ENCODE measurements around the gene TSPAN13.

Gene TSPAN13

DNA sequence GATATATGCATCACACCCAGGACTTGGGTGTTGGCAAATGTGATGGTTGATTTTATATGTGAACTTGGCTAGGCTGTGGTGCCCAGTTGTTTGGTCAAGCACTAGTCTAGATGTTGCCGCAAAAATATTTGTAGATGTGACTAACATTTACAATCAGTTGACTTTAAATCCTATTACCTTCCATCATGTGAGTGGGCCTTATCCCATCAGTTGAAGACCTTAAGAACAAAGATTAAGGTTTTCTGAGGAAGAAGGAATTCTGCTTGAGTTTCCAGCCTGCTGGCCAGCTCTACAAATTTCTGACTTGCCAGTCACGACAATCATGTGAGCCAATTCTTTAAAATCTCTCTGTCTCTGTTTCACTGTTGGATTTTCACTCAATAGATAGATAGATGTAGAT is 20.3 kb downstream of the TSPAN13 start:
- no peak overlapping the region for H3K4me3 ChIP-seq (ENCODE audit: low read depth, low read length)

DNA sequence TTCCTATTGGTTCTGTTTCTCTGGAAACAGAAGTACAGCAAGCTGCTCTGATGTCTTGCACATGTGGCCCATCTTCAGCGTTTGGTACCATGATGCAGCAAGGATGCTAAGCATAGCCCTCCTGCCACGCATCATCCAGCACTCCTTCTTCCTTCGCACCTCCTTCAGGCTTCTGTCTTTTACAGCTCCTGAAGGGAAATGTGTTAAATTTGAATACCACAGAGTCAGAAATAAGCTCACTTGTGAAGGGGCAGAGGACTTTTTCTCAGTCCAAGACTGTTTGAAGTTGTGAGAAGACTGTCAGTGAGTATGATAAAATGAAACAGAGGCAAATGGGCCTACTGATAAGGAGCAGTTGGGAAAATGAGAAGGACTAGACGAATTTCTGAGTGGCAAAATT is 20.7 kb downstream of the TSPAN13 start:
- no peak overlapping the region for H3K4me3 ChIP-seq (ENCODE audit: low read depth, low read length)

DNA sequence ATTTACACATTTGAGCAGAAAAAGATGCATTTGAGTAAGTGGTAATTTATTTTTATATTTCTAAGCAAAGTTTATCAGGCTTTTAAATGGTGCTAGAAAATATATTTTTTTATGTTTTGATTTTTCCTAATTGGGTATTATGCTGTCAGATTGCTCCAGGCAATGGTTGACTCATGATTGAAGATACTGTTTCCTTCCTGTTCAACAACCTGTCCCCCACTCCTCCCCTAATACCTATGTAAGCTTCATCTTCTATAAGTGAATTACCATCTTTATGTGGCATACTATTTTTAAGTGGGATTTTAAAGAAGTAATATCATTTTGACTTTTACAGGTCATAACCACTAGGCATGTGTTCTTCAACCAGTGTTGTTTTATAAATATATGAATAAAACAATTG is 21.4 kb downstream of the TSPAN13 start:
- H3K4me3 ChIP-seq (ENCODE audit: low read depth, low read length): no peak overlapping the region

DNA sequence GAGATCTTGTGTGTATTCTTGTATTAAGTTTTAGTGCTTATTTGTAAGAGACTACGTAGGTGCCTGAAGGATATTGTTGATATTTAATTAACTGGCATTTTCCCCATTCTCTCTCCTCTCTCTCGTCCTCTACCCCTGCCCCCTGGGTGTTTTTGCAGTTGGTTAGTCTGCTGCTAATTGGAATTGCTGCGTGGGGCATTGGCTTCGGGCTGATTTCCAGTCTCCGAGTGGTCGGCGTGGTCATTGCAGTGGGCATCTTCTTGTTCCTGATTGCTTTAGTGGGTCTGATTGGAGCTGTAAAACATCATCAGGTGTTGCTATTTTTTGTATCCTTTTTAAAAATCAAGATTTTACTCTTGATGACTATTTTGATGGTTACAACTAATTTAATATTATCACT is 22.5 kb downstream of the TSPAN13 start:
- no peak overlapping the region for H3K4me3 ChIP-seq (ENCODE audit: low read depth, low read length)

DNA sequence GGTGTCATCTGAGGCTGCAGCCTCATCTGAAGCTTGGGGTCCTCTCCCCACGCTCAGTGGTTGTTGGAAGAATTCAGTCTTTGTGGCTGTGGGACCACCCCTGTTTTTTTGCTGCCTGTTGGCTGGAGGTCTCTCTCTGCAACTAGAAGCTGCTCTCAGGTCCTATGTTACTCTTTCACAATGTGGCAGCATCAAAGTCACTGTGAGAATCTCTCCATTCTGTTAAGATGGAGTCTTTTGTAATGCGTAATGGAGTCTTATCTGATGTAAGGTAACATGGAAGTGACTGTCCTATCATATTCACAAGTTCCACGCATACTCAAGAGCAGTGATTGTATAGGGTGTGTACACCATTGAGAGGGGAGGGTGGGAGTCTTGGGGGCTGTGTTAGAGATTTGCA is 24.9 kb downstream of the TSPAN13 start:
- H3K4me3 ChIP-seq (ENCODE audit: low read depth, low read length): no peak overlapping the region

DNA sequence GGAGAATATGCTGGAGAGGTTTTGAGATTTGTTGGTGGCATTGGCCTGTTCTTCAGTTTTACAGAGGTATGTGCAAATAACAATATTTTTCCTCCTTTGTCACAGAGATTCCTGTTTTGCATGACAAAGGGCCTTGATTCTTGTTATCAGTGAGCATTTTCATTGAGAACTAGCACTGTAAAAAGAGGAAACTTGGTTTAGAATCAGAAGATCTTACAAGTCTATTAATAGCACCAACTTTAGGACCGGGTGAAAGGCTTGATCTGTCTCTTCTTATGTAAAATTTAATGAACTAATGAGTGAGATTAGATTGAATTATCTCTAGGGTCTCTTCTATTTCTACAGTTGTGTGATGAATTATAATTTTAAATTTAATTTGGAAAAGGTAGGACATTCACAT is 25.5 kb downstream of the TSPAN13 start:
- H3K4me3 ChIP-seq (ENCODE audit: low read depth, low read length): no peak overlapping the region

DNA sequence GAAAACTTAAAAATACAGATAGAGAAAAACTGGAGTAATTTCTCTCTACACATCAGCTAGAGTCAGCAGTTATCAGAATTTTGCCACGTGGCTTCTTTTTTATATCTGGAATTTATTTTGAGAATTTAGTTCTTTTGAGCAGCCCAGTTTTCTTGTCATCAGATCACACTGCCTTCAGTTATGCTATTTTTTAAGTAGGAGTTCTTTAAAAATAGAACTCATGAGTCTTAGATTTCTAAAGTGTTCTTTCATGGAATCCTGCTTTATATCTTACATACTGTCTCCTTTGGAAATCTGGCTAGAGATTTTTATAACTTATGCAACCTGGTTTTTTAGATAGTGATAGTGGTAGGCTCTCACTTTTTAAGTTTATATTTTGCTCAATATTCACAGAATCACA is 27.0 kb downstream of the TSPAN13 start:
- no peak overlapping the region for H3K4me3 ChIP-seq (ENCODE audit: low read depth, low read length)

DNA sequence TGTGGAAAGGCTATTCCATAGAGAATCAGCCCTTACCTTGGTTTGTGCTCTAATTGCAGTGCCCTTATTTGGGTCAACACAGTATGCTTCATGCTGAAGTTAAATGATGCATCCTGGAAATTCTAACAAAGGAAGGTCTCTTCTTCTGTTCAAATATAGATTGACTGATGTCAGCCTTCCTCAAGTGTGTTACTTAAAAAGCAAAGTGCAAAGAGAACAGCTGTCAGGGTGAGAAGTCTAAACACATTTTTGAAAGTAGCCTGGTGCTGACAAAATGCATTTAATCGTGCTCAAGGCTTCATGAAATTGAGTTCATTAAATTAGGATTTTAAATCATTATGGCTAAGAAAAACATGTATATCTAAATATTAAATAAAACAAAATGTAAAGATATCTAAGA is 31.8 kb downstream of the TSPAN13 start:
- H3K4me3 ChIP-seq (ENCODE audit: low read depth, low read length): no peak overlapping the region

DNA sequence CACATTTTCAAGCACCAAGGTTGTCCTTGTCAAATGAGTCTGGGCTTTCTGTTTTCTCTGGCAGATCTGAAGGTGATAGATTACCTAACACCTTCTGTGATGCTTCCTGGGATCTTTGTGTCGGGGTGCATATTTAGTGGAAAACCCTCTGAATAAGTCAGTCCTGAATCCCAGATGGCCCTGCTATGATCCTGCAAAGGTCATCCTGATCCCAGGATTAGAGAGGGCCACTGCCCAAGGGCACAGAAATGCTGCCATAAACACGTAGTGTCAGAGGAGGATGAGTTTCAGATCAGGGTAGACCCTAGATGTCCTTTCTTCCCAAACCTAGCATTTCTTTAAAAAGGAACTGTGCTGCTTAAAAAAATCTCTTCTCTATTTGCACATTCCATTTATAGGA is 32.3 kb downstream of the TSPAN13 start:
- H3K4me3 ChIP-seq (ENCODE audit: low read depth, low read length): no peak overlapping the region

DNA sequence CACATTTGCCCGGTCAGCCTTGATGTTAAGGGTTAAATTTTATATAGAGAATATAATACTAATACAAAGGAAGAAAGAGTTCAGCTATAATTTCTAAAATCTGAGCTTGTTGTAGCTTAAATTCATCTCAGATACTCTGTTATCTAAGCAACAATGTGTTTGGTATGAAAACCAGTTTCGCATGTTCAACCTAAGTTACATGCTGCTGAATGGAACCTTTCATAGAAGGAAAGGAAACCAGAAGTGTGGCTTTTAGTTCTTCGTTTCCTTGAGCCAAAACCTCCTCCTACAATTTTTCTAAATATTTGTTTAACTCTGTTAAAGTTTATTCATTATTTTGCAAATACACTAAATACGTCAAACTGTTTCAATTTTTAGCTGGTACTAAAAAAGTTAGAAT is 32.7 kb downstream of the TSPAN13 start:
- H3K4me3 ChIP-seq (ENCODE audit: low read depth, low read length): no peak overlapping the region

DNA sequence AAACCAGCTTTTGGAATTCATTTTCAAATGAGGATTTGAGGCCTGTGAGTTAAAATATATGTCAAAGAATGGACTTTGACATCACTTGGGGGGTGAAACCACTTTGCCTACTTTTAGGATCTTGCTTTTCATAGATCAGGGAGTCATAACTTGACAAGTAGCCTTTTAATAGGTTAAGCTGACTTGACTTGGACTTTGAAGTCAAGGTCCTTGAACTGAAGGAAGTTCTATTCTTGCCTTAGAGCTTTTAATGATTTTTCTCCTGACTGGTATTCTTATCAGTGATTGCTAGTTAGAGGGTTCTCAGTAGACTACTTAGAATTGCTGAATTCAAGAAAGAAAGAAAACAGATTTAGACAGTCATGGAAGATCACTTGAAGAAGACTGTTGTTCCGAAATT is 33.6 kb downstream of the TSPAN13 start:
- H3K4me3 ChIP-seq (ENCODE audit: low read depth, low read length): no peak overlapping the region

DNA sequence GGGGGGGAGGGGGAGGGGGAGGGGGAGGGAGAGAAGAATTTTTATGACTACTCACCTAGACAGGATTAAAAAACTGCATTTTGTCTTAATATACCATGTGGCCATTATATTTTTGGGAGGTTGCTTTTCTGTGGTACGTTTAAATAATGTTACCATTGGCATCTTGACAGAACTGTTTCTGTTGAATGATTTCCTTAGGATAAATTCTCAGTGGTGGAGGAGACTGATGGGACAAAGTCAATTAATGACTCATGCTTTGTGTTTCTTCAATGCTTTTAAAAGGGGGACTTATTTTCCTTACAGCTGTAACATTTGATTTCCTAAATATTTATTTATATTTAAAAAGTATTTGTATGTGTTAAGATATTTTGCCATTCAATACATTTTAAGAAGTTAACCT is 37.5 kb downstream of the TSPAN13 start:
- no peak overlapping the region for H3K4me3 ChIP-seq (ENCODE audit: low read depth, low read length)

DNA sequence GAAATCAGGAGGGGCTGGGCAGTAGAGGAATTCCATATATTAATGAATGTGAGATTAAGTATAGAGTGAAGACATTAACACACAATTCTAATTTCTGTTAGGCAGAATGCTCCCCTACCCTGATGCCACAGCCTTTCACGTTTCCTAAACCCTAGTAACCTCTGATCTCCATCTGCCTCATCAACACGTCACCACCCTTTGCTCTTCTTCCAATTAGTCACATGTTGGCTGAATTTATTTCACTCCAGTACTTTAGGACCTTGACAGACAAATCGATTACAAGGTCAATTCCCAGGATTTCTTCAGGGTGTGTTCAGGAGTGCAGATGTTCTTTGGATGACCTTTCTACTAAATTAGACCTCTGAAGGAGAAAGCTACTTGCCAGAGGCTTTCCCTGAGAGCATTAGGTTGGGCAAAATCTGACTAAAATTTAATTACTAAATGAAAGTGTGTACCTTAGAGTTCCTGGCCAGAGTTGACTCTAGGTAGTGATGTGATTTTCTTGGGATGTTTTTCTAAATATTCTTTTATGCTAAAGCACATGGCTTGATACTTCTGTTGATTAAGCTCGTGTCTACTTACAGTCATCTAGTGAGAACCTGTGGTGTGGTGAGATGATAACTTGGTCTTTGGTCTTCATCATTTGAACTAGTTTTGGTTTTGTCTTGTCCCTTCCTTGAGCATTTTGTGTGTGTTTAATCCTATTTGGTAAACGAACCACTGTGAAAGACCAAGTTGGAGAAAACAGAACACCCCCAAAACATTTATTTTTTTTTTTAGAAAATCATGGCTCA is 38.5 kb downstream of the TSPAN13 start:
- no peak overlapping the region for H3K4me3 ChIP-seq (ENCODE audit: low read depth, low read length)

DNA sequence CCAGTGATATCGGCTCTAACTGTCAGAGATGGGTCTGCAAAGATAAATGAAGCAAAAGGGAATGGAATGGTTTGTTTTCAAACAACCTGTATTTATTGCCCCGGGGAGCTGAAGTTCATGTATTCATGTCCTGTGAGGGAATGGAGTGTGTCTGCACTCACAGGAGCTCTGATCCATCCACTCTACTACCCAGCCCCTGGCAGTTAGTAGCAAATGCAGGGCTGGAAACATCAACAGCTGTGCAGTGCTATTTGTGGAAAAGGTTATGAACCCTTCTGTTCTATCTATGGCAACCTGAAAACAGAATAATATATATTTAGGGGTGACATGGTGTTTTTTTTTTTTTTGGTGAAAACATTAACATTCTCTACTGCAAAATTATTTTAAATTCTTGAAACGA is 41.4 kb downstream of the TSPAN13 start:
- no peak overlapping the region for H3K4me3 ChIP-seq (ENCODE audit: low read depth, low read length)

DNA sequence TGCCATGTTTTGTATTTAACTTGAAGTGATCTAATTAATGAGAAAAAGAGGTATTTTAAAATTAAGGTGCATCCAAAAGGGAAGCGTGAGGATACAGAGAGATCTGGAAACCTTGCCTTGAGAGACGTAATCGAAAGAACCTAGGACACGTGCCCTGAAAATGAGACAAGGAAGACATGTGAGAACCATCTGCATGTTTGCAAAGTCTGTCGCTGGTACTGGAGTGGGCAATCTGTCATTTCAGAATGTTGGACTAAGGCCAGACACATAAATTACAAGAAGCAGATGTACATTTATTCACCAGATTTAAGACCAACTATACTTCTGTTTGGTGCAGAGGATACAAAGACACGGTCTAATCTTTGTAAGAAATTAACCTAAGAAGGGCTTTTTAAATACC is 42.1 kb downstream of the TSPAN13 start:
- H3K4me3 ChIP-seq (ENCODE audit: low read depth, low read length): no peak overlapping the region

DNA sequence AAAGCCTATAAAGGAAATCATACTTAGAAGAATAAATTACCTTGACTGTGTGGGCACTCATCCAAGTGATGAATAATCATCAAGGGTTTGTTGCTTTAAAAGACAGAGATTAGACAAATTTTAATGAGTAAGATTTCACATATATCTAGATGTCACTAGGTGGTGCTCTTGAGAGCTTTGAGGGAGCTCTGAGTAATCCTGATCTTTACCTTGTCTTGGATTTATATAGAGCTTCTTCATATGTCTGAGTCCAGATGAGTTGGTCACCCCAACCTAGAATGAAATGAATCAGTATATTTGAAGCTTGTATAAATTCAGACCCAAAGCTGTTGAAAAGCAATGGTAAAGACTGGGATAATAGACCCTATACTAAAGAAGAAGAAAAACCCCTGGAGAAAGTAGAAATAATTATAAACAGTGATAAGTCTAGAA is 47.6 kb downstream of the TSPAN13 start:
- no peak overlapping the region for H3K4me3 ChIP-seq (ENCODE audit: low read depth, low read length)

DNA sequence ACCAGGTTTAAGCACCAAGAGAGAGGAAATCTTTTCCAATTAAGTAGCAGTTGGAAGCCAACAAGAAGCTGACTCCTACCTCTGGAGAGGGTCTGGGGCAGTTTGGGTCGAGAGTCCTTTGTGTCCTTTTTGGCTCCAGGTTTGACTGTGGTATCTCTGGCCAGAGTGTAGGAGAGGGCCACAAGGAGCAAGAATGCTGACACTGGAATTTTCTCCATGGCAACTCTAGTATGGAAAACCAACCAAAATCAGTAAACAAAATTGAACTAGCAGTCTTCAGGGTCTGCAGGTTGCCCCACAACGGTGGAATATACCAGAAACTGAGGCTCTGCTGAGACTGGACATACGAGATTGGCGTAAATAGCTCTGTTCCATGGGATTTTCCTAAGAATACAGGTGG is 48.0 kb downstream of the TSPAN13 start:
- H3K4me3 ChIP-seq (ENCODE audit: low read depth, low read length): no peak overlapping the region

DNA sequence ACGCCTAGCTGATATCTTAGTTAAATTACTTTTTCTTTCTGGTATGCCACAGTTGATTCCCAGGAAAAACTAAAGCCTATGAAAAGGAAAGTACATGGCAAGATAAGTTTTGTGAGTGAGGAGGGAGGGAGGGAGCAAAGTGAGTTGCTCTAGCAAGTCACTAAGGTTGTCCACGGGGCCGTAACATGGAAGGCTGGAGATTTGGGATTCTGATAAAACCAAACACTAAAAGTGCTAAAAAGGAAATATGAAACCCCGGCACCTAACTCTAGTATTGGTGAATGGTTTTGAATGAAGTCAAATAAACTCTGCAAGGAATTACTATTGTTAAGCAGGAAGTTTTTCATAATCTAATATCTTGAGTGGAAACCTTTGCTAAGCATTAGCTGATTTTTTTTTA is 49.6 kb downstream of the TSPAN13 start:
- H3K4me3 ChIP-seq (ENCODE audit: low read depth, low read length): no peak overlapping the region

DNA sequence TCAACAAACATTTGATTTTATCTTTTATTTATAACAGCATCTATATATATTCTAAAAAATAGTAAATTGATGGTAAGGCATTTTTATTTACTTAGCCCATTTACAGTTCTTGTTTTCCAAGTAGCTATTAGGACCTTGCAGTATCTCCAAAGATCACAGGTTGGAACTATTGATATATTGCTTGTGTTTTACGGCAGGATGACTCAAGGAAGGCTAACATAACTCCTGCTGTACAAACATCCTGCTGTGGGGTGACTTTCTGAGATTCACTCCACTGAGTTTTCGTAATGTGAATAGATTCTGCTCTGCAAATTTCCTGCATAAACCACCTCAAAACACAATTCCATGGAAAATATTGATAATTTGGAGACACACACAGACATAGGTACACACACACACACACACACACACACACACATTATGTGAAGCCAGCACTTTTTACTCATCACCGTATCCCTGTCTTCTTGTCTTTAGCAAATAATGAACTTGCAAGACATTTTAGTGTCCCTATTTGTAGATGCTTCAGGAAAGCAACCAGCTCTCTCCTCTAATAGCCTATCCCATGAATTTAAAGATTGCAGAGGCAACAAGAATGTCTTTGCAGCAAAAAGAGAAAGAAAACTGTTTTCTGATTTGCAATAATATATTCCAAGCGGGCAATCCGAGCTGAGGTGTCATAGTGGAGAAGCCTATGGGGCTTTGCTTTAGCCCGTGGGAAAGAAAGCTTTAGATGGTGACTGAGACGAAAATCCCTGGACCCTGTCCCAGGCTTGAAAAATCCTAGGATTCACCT is 50.5 kb downstream of the TSPAN13 start:
- no peak overlapping the region for H3K4me3 ChIP-seq (ENCODE audit: low read depth, low read length)

DNA sequence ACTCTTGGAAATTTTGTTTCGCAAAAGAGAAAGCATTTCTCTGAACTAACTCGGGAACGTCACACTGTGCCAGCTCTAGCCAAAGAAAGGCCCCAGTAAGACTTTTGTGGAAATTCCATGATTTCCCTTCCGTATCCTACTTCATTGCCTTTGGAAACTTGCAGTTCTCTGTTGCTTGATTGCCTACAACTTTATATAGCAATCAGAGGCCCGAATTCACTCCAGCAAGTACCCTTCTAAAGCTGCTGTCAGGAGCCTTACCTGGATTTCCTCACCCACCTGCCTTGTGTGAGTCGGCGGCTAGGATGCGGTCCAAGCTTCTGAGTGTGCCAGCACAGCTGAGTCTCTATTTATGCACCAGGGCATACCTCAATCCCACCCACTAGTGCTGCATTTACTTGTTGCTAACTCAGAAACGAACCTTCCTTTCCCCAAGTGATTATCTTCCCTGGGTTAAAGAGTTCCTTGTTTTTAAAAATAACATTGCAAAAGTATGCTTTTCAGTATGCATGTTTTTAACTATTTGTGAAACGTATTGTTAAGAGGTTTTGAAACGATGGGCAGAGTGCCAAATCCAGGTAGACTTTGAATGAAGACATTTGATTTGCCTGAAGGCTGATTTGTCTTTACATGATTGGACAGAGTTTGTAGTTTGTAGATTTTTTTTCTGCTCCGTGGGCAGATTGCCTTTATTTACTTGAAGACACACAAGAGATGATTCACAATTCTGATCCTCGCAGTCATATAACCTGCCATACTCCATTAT is 51.3 kb downstream of the TSPAN13 start, which contains the start of gene AGR2:
TSS of gene AGR2 (minus strand) at position 326 of the 766 bp plus-strand sequence. CDS start 3,203 bp downstream, outside the sequence.
- H3K4me3 ChIP-seq (ENCODE audit: low read depth, low read length): no peak within 1 kb of the TSS

DNA sequence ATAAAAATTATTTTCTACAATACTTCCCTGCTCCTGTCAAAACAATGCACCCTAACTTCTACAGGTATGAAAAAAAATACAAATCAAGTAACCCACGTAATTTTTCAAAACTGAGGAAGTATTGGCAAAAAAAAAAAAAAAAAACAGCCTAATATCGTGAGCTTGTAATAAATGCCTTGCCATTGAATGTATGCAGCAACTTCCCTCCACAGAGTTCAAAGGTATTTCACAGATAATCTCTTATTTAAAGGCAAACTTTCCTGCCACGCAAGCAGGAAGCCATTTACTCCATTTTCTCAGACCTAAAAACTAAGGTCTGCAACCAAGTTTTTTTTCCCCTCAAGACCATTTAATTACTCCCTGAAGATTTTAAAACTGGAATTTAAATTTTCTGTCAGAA is 51.9 kb downstream of the TSPAN13 start:
- H3K4me3 ChIP-seq (ENCODE audit: low read depth, low read length): no peak overlapping the region

DNA sequence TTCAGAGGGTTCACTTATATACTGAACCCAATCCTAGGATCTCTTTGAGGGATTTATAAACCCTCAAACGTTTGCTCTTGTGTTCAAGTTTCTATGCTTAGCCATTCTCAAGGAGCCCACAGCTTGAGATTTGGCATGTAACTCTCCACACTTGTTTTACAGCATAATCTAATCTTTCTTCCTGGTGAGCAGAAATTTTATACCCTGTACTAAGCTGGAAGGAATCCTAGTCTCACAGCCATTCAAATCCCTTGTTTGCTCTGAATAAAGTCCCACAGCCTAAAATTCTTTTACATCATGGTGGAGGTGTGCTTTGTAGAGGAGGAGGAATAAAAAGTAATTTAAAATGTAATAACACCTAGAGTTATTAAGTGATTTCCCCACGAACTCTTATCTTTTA is 56.6 kb downstream of the TSPAN13 start:
- H3K4me3 ChIP-seq (ENCODE audit: low read depth, low read length): no peak overlapping the region
